Measurements from ENCODE around the gene TMEM271.

TMEM271 gene

GRCh38 chr4:531721-532565, 44.2 kb downstream of the TMEM271 start:
- DNase-seq = no peak

DNA sequence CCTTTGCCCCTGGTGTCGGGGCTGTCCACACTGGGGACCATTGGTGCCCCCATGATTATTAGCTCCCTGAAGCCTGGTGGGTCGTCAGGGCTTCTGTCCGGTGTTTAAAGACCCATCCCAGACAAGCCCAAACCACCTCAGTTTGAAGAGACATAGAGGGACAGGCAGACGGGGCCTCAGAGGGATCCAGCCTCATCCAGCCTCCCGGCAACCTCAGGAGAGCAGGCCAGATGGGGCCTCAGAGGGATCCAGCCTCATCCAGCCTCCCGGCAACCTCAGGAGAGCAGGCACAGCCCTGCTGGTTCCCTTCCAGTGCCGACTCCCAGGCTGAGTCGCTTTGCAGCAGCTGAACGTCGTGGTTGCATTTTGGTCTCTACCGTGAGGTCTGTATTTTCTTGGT, 45.0 kb downstream of the TMEM271 start:
- DNase-seq = no peak

DNA sequence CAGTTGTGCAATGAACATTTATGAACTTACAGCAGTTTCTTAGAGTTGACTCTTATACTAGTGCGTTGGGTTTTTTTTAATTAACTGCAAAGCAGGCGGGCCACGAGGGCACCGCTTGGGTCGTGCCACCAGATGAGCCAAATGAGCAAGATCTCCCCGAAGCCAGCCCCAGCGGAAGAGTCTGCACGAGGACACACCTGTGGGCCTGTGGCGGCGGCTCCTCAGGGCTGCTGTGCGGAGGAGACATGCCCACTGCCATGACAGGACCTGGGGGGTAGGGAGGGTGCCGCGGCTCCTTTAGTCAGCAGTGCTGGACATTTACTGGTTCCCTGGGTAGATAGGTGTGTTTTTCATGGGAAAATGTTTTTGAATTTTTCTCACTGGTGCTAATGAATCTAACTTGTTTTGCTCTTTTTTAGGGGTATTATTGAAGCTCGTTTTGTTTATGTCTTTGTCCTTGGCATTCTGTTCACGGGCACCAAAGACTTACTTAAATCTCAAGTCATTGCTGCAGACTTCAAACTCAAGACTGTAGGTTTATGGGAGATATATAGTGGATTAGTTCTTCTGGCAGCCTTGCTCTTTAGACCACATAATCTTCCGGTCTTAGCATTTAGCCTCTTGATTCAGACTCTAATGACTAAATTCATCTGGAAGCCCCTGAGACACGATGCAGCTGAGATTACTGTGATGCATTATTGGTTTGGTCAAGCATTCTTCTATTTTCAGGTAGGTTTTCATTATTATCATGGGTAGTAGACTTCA, 45.9 kb downstream of the TMEM271 start:
- DNase-seq = no peak

- no peak for DNase-seq
Observed at GRCh38 chr4:529563-529962, 46.5 kb downstream of the TMEM271 start.

DNA sequence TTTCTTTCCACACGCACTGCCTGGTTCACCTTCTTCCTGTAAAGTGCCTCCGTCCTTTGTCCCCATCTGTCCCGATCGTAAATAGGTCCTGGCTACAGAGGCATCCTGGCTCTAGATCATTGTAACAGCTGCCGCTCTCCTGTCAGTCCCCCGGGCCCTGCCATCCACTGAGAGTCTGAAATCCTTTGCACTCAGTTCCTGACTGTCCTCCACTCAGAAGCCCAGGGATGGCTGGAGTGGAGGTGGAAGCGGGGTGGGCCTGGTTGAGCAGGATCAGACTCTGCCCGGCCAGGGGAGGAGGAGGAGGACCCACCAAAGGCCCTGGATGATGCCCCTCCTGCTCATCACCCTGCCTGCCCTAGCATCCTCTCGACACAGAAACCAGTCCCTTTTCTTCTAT, 47.3 kb downstream of the TMEM271 start:
- no peak for DNase-seq

- DNase-seq = no peak
Observed at GRCh38 chr4:528296-528695, 47.8 kb downstream of the TMEM271 start.

DNA sequence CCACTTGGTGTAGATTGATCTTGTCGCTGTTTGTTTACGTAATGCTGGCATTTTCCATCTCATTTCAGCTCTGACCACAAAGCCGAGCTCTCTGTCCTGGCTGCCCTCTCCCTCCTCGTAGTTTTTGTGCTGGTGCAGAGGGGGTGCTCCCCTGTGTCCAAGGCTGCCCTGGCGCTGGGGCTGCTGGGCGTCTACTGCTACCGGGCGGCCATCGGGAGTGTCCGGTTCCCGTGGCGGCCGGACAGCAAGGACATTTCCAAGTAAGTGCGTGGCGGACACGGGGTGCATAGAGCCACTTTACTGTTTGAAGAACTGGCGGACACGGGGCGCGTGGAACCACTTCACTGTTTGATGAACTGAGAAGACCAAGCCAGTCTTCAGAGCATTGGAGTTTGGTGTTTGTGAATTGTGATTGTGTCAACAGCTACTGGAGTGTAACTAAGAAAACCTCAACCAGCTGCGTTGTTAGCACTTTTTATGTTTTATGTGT, 49.1 kb downstream of the TMEM271 start:
- no peak for DNase-seq

DNA sequence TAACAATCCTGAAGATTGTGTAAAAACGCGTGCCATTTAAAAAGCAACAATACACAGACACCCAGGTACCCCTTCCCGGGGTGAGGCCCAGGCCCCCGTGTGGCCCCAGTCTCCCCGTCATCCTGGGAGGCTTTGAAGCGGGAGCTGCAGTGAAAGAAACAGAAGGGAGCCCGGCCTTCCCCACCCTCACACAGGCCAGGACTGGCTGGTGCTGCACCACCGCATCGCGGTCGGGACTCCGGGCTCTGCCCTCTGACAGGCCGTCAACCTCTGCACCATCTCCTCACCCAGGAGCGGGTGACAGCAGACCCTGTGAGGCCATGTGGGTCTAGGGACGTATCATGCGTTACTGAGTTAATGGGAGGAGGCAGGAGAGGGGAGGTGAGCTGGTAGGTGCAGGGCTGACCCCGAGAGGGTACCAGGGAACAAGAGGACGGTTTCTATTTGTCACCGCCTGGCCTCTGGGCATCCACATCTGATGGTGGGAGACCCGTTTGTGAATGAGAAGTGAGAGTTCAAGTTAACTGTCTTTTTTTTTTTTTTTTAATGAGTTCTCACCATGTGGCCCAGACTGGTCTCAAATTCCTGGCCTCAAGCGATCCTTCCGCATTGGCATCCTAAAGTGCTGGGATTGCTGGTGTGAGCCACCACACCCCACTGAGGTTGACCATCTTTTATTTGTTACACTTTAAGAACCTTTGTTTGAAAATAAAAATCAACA, 49.7 kb downstream of the TMEM271 start:
- no peak for DNase-seq

DNA sequence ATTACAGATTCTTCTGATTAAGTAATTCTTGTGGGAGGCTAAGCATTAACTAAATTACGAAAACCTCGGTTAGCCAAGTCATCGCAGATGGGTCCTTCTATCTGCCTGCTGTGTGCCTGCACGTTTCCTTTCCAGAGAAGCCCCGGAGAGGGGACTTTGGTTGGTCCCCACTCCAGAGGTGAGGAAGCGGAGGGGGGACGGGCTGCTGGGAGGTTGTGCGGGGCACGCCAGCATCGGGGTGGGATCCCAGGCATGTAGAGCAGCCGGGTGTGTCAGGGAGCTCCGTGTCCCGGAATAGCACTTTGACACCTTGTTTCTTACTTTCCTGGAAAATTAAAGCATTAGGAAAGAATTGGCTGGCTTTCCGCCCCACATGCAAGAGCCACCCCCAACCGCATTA, 50.4 kb downstream of the TMEM271 start:
- no peak for DNase-seq

DNA sequence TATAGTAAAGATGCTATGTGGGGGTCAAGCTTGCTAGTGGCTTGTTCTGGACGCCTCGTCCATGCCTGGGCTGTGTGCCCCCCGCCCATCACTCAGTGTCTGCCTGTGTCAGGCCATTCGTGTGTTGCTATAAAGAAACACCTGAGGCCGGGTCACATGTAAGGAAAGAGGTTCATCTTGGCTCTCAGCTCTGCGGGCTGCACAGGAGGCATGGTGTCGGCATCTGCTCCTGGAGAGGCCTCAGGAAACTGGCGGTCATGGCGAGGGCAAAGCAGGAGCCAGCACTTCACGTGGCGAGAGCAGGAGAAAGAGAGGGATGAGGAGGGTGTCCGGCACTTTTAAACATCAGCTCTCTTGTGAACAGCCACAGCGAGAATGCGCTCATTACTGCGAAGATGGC, 51.9 kb downstream of the TMEM271 start:
- DNase-seq = no peak
